ENCODE measurements around the gene ANKS1B. TPM values are rescaled to one million over a fixed set of nuclear protein-coding genes. Genes with fewer than 3 reads are reported as not detected.

Gene ANKS1B
- total RNA-seq, 4 donors from 2014 or later = 34.5 to 81.9 (median 71.1) TPM

DNA sequence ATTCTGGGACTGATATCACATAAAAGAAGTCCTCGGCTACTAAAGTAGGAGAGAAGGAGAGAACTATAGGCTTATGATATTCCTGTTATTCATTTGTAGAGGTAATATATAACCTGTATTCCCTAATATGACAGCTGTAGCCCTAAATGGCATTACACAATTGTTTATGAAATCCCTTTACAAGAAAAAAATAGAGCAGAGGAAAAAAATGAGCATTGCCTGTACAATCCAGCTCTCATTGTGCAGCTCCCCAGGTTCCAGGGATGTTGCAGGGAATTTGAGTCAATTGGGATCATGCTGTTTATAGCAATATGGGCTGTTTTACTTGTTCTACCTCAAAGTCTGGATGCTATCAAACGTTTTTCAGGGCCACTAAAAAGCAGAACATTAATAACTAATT is 1166.5 kb downstream of the ANKS1B start:
- intact Hi-C loops (cut with DNase I) = no loop called here
- Histone ChIP-seq H3K36me3 (no peaks in the 10 kb centered on the region), H3K27ac (no peak overlapping the region), H3K9me3 (no peaks in the 10 kb centered on the region), H3K27me3 (no peaks in the 10 kb centered on the region), H3K4me1 (peaks cover 10 to 11% of the 10 kb centered on the region in 2 donors), H3K4me3 (replicated peaks in 1 of 3) (no peak overlapping the region)
- no peak for TF ChIP-seq POLR2A (IDR thresholded peaks at IDR 0.05)
- TF ChIP-seq, protein P1, sequence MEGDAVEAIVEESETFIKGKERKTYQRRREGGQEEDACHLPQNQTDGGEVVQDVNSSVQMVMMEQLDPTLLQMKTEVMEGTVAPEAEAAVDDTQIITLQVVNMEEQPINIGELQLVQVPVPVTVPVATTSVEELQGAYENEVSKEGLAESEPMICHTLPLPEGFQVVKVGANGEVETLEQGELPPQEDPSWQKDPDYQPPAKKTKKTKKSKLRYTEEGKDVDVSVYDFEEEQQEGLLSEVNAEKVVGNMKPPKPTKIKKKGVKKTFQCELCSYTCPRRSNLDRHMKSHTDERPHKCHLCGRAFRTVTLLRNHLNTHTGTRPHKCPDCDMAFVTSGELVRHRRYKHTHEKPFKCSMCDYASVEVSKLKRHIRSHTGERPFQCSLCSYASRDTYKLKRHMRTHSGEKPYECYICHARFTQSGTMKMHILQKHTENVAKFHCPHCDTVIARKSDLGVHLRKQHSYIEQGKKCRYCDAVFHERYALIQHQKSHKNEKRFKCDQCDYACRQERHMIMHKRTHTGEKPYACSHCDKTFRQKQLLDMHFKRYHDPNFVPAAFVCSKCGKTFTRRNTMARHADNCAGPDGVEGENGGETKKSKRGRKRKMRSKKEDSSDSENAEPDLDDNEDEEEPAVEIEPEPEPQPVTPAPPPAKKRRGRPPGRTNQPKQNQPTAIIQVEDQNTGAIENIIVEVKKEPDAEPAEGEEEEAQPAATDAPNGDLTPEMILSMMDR (IDR thresholded peaks at IDR 0.05) = no peak
- DNase-seq = no peak
- WGBS, 2 donors = 60 to 62% methylated on average over 2 of the region's 2 CpGs

DNA sequence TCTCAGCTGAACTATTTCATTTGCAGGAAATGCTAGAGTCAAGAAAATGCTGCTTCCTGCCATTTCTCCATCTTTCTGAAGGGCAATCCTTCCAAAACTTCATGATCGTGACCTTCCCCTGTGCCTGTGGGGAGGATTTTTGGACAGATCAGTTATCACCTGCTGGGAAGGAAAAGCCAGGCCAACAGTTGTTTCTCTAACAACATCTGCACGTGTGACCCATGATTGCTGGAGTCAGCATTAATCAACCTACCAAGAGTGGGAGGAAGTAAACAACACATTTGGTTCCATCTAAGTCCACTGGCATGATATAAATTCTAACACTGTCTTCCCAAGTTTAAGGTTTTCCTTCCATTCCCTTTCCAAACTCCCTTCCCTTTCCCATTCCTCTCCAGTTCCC is 1167.0 kb downstream of the ANKS1B start:
- DNase-seq = no peak
- no peaks in the 10 kb centered on the region for H3K36me3 ChIP-seq
- H3K4me3 ChIP-seq (replicated peaks in 1 of 3) = no peak overlapping the region
- no peak for TF ChIP-seq POLR2A (IDR thresholded peaks at IDR 0.05)
- TF ChIP-seq, protein P1 (IDR thresholded peaks at IDR 0.05) = no peak
- H3K27ac ChIP-seq = no peak overlapping the region
- H3K4me1 ChIP-seq = peaks cover 6% of the 10 kb centered on the region in 2 donors
- intact Hi-C loops (cut with DNase I) = no loop called here
- H3K9me3 ChIP-seq = no peaks in the 10 kb centered on the region
- WGBS, 2 donors = 68 to 69% methylated on average over 2 of the region's 2 CpGs
- no peaks in the 10 kb centered on the region for H3K27me3 ChIP-seq

DNA sequence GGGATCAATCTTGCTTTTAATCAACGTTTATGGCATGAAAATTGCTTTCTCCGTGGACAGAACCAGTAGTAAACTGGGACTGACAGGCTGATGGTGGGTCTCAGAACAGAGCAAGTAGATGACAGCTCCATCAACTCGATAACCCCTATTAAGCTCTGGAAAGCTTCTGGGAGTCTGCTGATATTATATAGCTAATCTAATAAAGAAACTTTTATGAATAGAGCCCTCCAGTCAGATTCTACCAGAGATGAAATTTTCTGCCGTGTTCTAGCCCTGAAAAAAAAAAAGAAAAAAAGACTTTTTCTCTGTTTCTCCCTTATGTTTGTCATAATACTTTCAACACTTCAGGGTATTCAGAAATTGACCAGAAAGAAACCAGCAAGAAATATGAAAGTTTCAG is 1168.0 kb downstream of the ANKS1B start:
- intact Hi-C loops (cut with DNase I) = no loop called here
- Histone ChIP-seq H3K9me3 (no peaks in the 10 kb centered on the region), H3K36me3 (no peaks in the 10 kb centered on the region), H3K27ac (no peak overlapping the region), H3K4me1 (no peaks in the 10 kb centered on the region), H3K27me3 (no peaks in the 10 kb centered on the region), H3K4me3 (replicated peaks in 1 of 3) (no peak overlapping the region)
- DNase-seq = no peak
- WGBS, 2 donors = 81 to 83% methylated on average over 4 of the region's 4 CpGs
- TF ChIP-seq POLR2A (IDR thresholded peaks at IDR 0.05) = no peak
- TF ChIP-seq, protein P1 (IDR thresholded peaks at IDR 0.05) = no peak

DNA sequence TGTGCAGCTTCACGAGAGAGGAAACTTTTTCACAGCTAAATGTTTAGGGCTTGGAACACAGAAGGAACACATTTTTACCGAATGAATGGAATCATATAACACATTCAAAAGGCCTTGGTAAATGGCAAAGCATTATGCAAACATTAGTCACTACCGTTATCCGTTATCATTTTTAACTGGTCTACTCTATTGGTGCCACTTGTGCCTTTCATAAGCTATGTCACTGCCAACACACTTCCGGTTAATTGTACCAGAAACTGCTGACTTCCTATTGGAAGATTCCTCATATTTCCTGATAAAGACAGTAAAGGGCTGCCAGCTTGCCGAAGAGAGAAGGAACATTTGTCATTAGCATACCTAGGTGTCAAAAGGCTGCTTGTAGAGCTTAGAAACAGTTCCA is 1170.5 kb downstream of the ANKS1B start:
- Histone ChIP-seq H3K27ac (no peak overlapping the region), H3K36me3 (no peaks in the 10 kb centered on the region), H3K4me3 (replicated peaks in 1 of 3) (no peak overlapping the region), H3K4me1 (no peaks in the 10 kb centered on the region), H3K27me3 (no peaks in the 10 kb centered on the region), H3K9me3 (no peaks in the 10 kb centered on the region)
- WGBS, 2 donors = 74 to 83% methylated on average over 6 of the region's 6 CpGs
- TF ChIP-seq, protein P1 (IDR thresholded peaks at IDR 0.05) = no peak
- TF ChIP-seq POLR2A (IDR thresholded peaks at IDR 0.05) = no peak
- intact Hi-C loops (cut with DNase I) = no loop called here
- DNase-seq = no peak

DNA sequence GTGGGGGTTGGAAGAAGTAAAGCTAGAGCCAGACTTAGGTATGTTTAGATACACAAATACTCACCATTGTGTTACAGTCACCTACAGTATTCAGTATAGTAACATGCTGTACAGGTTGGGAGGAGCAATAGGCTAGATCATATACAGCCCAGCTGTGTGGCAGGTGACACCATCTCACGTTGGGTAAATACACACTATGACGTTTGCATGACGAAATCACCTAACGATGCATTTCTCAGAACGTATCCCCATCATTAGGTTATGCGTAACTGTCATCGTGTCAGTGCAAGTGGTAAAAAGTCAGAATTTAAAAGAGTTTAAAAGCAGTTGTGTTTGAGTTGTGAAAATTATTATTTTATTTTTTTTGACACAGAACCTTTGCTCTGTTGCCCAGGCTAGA is 1172.5 kb downstream of the ANKS1B start:
- no peak for TF ChIP-seq POLR2A (IDR thresholded peaks at IDR 0.05)
- TF ChIP-seq, protein P1 (IDR thresholded peaks at IDR 0.05) = no peak
- no peaks in the 10 kb centered on the region for H3K27me3 ChIP-seq
- 90 to 91% methylated on average over 7 of the region's 7 CpGs for WGBS, 2 donors
- intact Hi-C loops (cut with DNase I) = no loop called here
- H3K36me3 ChIP-seq = no peaks in the 10 kb centered on the region
- H3K9me3 ChIP-seq = no peaks in the 10 kb centered on the region
- H3K27ac ChIP-seq = no peak overlapping the region
- DNase-seq = no peak
- H3K4me1 ChIP-seq = no peaks in the 10 kb centered on the region
- H3K4me3 ChIP-seq (replicated peaks in 1 of 3) = no peak overlapping the region

Measured in thyroid gland (tissue), 4 donors.